Measurements from ENCODE around the gene ZNF765.

DNA sequence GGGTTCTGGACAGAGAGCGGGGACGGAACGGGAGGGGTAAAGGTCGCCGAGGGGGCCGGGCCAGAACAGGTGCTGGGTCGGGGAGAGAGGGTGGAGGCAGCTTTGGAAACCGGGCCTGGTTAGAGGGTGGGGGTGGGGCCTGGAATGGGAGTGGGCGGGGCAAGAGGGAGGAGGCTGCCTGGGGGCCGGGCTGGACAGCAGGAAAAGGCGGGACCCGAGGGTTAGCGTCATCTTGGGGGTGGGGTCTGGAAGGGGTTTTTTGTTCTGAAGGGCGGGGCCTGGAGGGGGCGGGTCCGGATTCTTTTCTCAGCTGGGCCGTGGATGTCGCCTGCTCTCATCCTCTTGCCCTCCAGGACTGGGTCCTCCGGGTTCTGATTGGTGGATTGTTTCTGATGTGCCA is 68.3 kb downstream of the ZNF765 start:
- no peak for TF ChIP-seq POLR2AphosphoS5 (IDR thresholded peaks at IDR 0.05)
- TF ChIP-seq POLR2A (IDR thresholded peaks at IDR 0.05), result no peak
- TF ChIP-seq, protein P1, sequence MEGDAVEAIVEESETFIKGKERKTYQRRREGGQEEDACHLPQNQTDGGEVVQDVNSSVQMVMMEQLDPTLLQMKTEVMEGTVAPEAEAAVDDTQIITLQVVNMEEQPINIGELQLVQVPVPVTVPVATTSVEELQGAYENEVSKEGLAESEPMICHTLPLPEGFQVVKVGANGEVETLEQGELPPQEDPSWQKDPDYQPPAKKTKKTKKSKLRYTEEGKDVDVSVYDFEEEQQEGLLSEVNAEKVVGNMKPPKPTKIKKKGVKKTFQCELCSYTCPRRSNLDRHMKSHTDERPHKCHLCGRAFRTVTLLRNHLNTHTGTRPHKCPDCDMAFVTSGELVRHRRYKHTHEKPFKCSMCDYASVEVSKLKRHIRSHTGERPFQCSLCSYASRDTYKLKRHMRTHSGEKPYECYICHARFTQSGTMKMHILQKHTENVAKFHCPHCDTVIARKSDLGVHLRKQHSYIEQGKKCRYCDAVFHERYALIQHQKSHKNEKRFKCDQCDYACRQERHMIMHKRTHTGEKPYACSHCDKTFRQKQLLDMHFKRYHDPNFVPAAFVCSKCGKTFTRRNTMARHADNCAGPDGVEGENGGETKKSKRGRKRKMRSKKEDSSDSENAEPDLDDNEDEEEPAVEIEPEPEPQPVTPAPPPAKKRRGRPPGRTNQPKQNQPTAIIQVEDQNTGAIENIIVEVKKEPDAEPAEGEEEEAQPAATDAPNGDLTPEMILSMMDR (IDR thresholded peaks at IDR 0.05), result no peak

Data from stomach (tissue), 4 donors.